Natural killer cell (primary cell): ENCODE data around the gene POLG2. TPM values are rescaled to one million over a fixed set of nuclear protein-coding genes. Genes with fewer than 3 reads are reported as not detected.
A peak's percentile ranks its signal among the peaks of the same experiment; 100 is the strongest.

Experiments used
- ATAC-seq, 3 donors: fragments of 150-1000 bp in 2 of 3; fragments of 200-7000 bp in 1 of 3; cut with Tn5 transposase; 1 replicate in 1 of 3; 2 replicates in 2 of 3; pipeline ENCODE4 v1.10.0; 2021; ENCODE audit warnings: mild to moderate bottlenecking in 2 of 3, moderate library complexity in 2 of 3
- DNase-seq, 2 donors: peaks; one replicate each; pipeline versions ENCODE4 v3.0.0 to v3.0.0-alpha.2; 2013 to 2021; ENCODE audit warnings: mixed read lengths in 1 of 2
- H3K27ac ChIP-seq: one replicate; pipeline ENCODE4 v1.5.1; 2013; ENCODE audit warnings: mild to moderate bottlenecking, low read length
- H3K27me3 ChIP-seq: one replicate; pipeline ENCODE4 v1.6.1; 2013; ENCODE audit warnings: low read length; ENCODE audit not compliant: control insufficient read depth, insufficient read depth
- H3K36me3 ChIP-seq: one replicate; pipeline ENCODE4 v1.6.1; 2013; ENCODE audit warnings: low read length; ENCODE audit not compliant: control insufficient read depth, insufficient read depth
- H3K4me1 ChIP-seq: one replicate; pipeline ENCODE4 v1.6.1; 2013; ENCODE audit warnings: low read length; ENCODE audit not compliant: control insufficient read depth, insufficient read depth
- H3K4me3 ChIP-seq: one replicate; pipeline ENCODE4 v1.5.1; 2013; ENCODE audit warnings: low read length
- H3K9me3 ChIP-seq: one replicate; pipeline ENCODE4 v1.6.1; 2013; ENCODE audit warnings: low read length; ENCODE audit not compliant: control insufficient read depth, insufficient read depth
- H3K27ac Mint-ChIP-seq, 2 donors: one replicate each; pipeline ENCODE4 v1.8.0; 2022; ENCODE audit warnings: mild to moderate bottlenecking in 2 of 2, mixed read lengths in 2 of 2, moderate library complexity in 1 of 2
- H3K27me3 Mint-ChIP-seq, 2 donors: one replicate each; pipeline ENCODE4 v1.8.0; 2022; ENCODE audit warnings: low read depth in 2 of 2, mixed read lengths in 2 of 2
- H3K36me3 Mint-ChIP-seq: one replicate; pipeline ENCODE4 v1.8.0; 2022; ENCODE audit warnings: mixed read lengths
- H3K4me1 Mint-ChIP-seq, 2 donors: one replicate each; pipeline ENCODE4 v1.8.0; 2022; ENCODE audit warnings: mixed read lengths in 2 of 2
- H3K4me3 Mint-ChIP-seq: one replicate; pipeline ENCODE4 v1.8.0; 2022; ENCODE audit warnings: mild to moderate bottlenecking, moderate library complexity, mixed read lengths
- H3K9me3 Mint-ChIP-seq, 2 donors: one replicate each; pipeline ENCODE4 v1.8.0; 2022; ENCODE audit warnings: mixed read lengths in 2 of 2
- CTCF ChIP-seq: fragments of 200-600 bp; IDR thresholded peaks from one replicate; pipeline ENCODE4 v1.8.0; 2022; ENCODE audit warnings: antibody characterized with exemption
- WGBS: methylation state at CpG from one replicate; pipeline ENCODE4 v1.1.7; 2013; ENCODE audit warnings: missing lambda C conversion rate; ENCODE audit not compliant: insufficient coverage; 5-methylcytosine and 5-hydroxymethylcytosine counted together
- intact Hi-C: fragments of 100-400 bp; cut with micrococcal nuclease; formaldehyde crosslinking; loops from one replicate; pipeline ENCODE4 v1.14.2; 2022
- total RNA-seq, 4 donors: library from RNA; stranded (reverse); fragments of 120-200 nt in 1 of 4; gene quantifications; one replicate each; pipeline versions ENCODE4 v1.2.3 to v1.2.4, GENCODE V29; 2013 to 2022

Gene POLG2
- total RNA-seq, 3 donors from 2014 or later (not counting 1 experiment from before 2014, with no cell fraction given) = 34.7 to 65.3 (median 41.2) TPM

- ATAC-seq = peak; percentile 42 to 81 (median 64)
- H3K36me3 Mint-ChIP-seq = peaks cover 6% of the 10 kb centered on the region
- no peaks in the 10 kb centered on the region for H3K9me3 ChIP-seq
- no peak overlapping the region for H3K27ac ChIP-seq
- H3K4me1 Mint-ChIP-seq = peaks cover 15 to 19% of the 10 kb centered on the region in 2 donors
- no peaks in the 10 kb centered on the region for H3K27me3 ChIP-seq
- intact Hi-C loops = loop anchor here (1.0 to 5.0 kb wide), 2 partner anchors 71 to 169 kb away; no protein-coding TSS in a partner anchor
- peak in 1 of 2 donors; percentile 75 for DNase-seq
- peak; percentile 51 for TF ChIP-seq CTCF
- H3K4me3 ChIP-seq = no peak overlapping the region
- no peaks in the 10 kb centered on the region for H3K9me3 Mint-ChIP-seq
- no peaks in the 10 kb centered on the region for H3K27me3 Mint-ChIP-seq
- WGBS = 93% methylated on average over 11 of the region's 13 CpGs
- H3K4me3 Mint-ChIP-seq = no peak overlapping the region
- peaks cover 44% of the 10 kb centered on the region for H3K36me3 ChIP-seq
- H3K4me1 ChIP-seq = peaks cover 18% of the 10 kb centered on the region
- H3K27ac Mint-ChIP-seq = peak overlapping the region; percentile 18 to 23
Observed at GRCh38 chr17:64491034-64491860, 5.6 kb downstream of the POLG2 start.

GRCh38 chr17:64488301-64488700 is 8.6 kb downstream of the POLG2 start:
- WGBS = 92% methylated on average over 1 of the region's 2 CpGs
- Mint-ChIP-seq H3K4me1 (peaks cover 0 to 5% of the 10 kb centered on the region in 2 donors), H3K36me3 (peaks cover 6% of the 10 kb centered on the region), H3K27ac (no peak overlapping the region), H3K27me3 (no peaks in the 10 kb centered on the region), H3K4me3 (no peak overlapping the region), H3K9me3 (no peaks in the 10 kb centered on the region)
- ATAC-seq (no peak), DNase-seq (no peak)
- intact Hi-C loops = no loop called here
- Histone ChIP-seq H3K4me3 (no peak overlapping the region), H3K9me3 (no peaks in the 10 kb centered on the region), H3K36me3 (peaks cover 70% of the 10 kb centered on the region), H3K27ac (no peak overlapping the region), H3K4me1 (no peaks in the 10 kb centered on the region), H3K27me3 (no peaks in the 10 kb centered on the region)
- no peak for TF ChIP-seq CTCF

GRCh38 chr17:64484380-64484779 is 12.5 kb downstream of the POLG2 start:
- no peaks in the 10 kb centered on the region for H3K4me1 ChIP-seq
- no peaks in the 10 kb centered on the region for H3K9me3 Mint-ChIP-seq
- TF ChIP-seq CTCF = no peak
- no peaks in the 10 kb centered on the region for H3K9me3 ChIP-seq
- DNase-seq = no peak
- H3K4me1 Mint-ChIP-seq = peaks cover 0 to 5% of the 10 kb centered on the region in 2 donors
- WGBS = 60% methylated on average over 3 of the region's 3 CpGs
- intact Hi-C loops = no loop called here
- H3K27ac Mint-ChIP-seq = peak overlapping the region in 1 of 2 donors; percentile 52
- peaks cover 58% of the 10 kb centered on the region for H3K36me3 ChIP-seq
- no peaks in the 10 kb centered on the region for H3K27me3 ChIP-seq
- H3K27me3 Mint-ChIP-seq = no peaks in the 10 kb centered on the region
- no peak overlapping the region for H3K4me3 ChIP-seq
- no peak overlapping the region for H3K4me3 Mint-ChIP-seq
- no peak overlapping the region for H3K27ac ChIP-seq
- peaks cover 13% of the 10 kb centered on the region for H3K36me3 Mint-ChIP-seq
- ATAC-seq = no peak
